PC-3 (cell line): Measurements from ENCODE around the gene SIX2. TPM values are rescaled to one million over a fixed set of nuclear protein-coding genes. Genes with fewer than 3 reads are reported as not detected.

ENCODE experiments used
- ATAC-seq: fragments of 200-7000 bp; cut with Tn5 transposase; 2 replicates; pipeline ENCODE4 v1.9.1; 2020; ENCODE audit warnings: mild to moderate bottlenecking, moderate library complexity
- BruUV-seq: library from RNA; stranded (reverse); fragments of 400-500 nt; replicated peaks from 2 replicates; lab custom pipeline; 2021; lab: Mats Ljungman, UMichigan
- CTCF ChIA-PET: fragments of 300-600 bp; sonication (Branson Sonifier 250); formaldehyde crosslinking; loops from one replicate; lab custom pipeline; 2022; ENCODE audit warnings: antibody characterized with exemption; lab: Charles Lee
- POLR2A ChIA-PET: fragments of 300-600 bp; sonication (Branson Sonifier 250); formaldehyde crosslinking; loops from one replicate; lab custom pipeline; 2022; ENCODE audit warnings: antibody characterized with exemption; ENCODE audit not compliant: unreplicated experiment; lab: Charles Lee
- DNase-seq: peaks from one replicate; pipeline ENCODE4 v3.0.0-alpha.2; 2015
- H2AFZ ChIP-seq: fragments of 300-600 bp; sonication (generic); 2 replicates; pipeline ENCODE4 v1.6.0; 2016; ENCODE audit warnings: antibody characterized with exemption, low read length
- H3F3A ChIP-seq: fragments of 300-600 bp; sonication (generic); one replicate; pipeline ENCODE4 v1.6.0; 2017; ENCODE audit warnings: antibody characterized with exemption, low read length, control low read depth, mild to moderate bottlenecking; ENCODE audit not compliant: unreplicated experiment
- H3K27ac ChIP-seq: fragments of 300-600 bp; sonication (generic); 2 replicates; pipeline ENCODE4 v1.5.1; 2016; ENCODE audit warnings: mild to moderate bottlenecking, low read length
- H3K27me3 ChIP-seq: fragments of 300-600 bp; sonication (generic); 2 replicates; pipeline ENCODE4 v1.6.1; 2016; ENCODE audit warnings: low read length, mixed read lengths
- H3K36me3 ChIP-seq: fragments of 300-600 bp; sonication (generic); 2 replicates; pipeline ENCODE4 v1.6.1; 2016; ENCODE audit warnings: low read depth, mixed run types, low read length, mixed read lengths
- H3K4me1 ChIP-seq: fragments of 300-600 bp; sonication (generic); 2 replicates; pipeline ENCODE4 v1.5.1; 2016; ENCODE audit warnings: low read length; ENCODE audit not compliant: insufficient read depth
- H3K4me2 ChIP-seq: fragments of 300-600 bp; sonication (generic); 2 replicates; pipeline ENCODE4 v1.6.0; 2016; ENCODE audit warnings: low read length
- H3K4me3 ChIP-seq: fragments of 300-600 bp; sonication (generic); 2 replicates; pipeline ENCODE4 v1.5.1; 2016; ENCODE audit warnings: mild to moderate bottlenecking, low read length, mixed read lengths
- H3K79me2 ChIP-seq: fragments of 300-600 bp; sonication (generic); 2 replicates; pipeline ENCODE4 v1.6.1; 2017; ENCODE audit warnings: low read length, mixed read lengths
- H3K9ac ChIP-seq: fragments of 300-600 bp; sonication (generic); 2 replicates; pipeline ENCODE4 v1.6.0; 2016; ENCODE audit warnings: mild to moderate bottlenecking, low read length
- H3K9me2 ChIP-seq: fragments of 300-600 bp; sonication (generic); replicated peaks from 2 replicates; pipeline ENCODE4 v1.6.1; 2016; ENCODE audit warnings: mixed run types, low read length, mixed read lengths
- H3K9me3 ChIP-seq: fragments of 300-600 bp; sonication (generic); 2 replicates; pipeline ENCODE4 v1.6.1; 2016; ENCODE audit warnings: low read length, mixed read lengths
- H4K20me1 ChIP-seq: fragments of 300-600 bp; sonication (generic); 2 replicates; pipeline ENCODE4 v1.6.1; 2016; ENCODE audit warnings: low read length, mixed read lengths
- CTCF ChIP-seq: fragments of 300-600 bp; sonication (generic); conservative IDR thresholded peaks from 2 replicates; pipeline ENCODE4 v1.5.1; 2017; ENCODE audit warnings: antibody characterized with exemption, low read depth, mild to moderate bottlenecking, low read length
- EZH2 ChIP-seq: fragments of 300-600 bp; sonication (generic); IDR thresholded peaks from one replicate; pipeline ENCODE4 v1.6.1; 2017; ENCODE audit warnings: antibody characterized with exemption, mild to moderate bottlenecking, low read length; ENCODE audit not compliant: unreplicated experiment
- EZH2phosphoT487 ChIP-seq: fragments of 300-600 bp; sonication (generic); IDR thresholded peaks from 2 replicates; pipeline ENCODE4 v1.6.1; 2018; ENCODE audit warnings: mild to moderate bottlenecking, antibody characterized with exemption, low read length, borderline replicate concordance
- intact Hi-C: fragments of 100-400 bp; cut with micrococcal nuclease; formaldehyde crosslinking; loops from 2 replicates; pipeline ENCODE4 v1.9.0; 2023
- total RNA-seq: library from RNA; depleted of rRNA; stranded (reverse); fragments of >200 nt; gene quantifications from 2 replicates; pipeline ENCODE4 v1.2.3, GENCODE V29; 2014

The SIX2 gene
- total RNA-seq, 1 experiment from 2014 or later, result 27.9 TPM

GRCh38 chr2:44970846-44971450 is 38.3 kb downstream of the SIX2 start:
- Histone ChIP-seq H3K27me3 (no peaks in the 10 kb centered on the region), H2AFZ (no peak overlapping the region), H3K36me3 (no peaks in the 10 kb centered on the region), H3F3A (no peaks in the 10 kb centered on the region), H3K4me3 (no peak overlapping the region), H3K9me3 (no peaks in the 10 kb centered on the region), H3K4me2 (no peak overlapping the region), H3K79me2 (no peaks in the 10 kb centered on the region), H3K4me1 (0 out of 2 replicates have a peak, but pooled peaks cover 3% of the 10 kb centered on the region), H3K9me2 (no peaks in the 10 kb centered on the region), H3K9ac (no peak overlapping the region), H3K27ac (no peak overlapping the region), H4K20me1 (no peaks in the 10 kb centered on the region)
- TF ChIP-seq EZH2, result no peak
- no peak for TF ChIP-seq CTCF
- no peak for TF ChIP-seq EZH2phosphoT487
- BruUV-seq, result no TSS peak
- intact Hi-C loops, result no loop called here
- CTCF ChIA-PET, result no interaction called here
- POLR2A ChIA-PET, result no interaction called here
- ATAC-seq (no peak), DNase-seq (no peak)

DNA sequence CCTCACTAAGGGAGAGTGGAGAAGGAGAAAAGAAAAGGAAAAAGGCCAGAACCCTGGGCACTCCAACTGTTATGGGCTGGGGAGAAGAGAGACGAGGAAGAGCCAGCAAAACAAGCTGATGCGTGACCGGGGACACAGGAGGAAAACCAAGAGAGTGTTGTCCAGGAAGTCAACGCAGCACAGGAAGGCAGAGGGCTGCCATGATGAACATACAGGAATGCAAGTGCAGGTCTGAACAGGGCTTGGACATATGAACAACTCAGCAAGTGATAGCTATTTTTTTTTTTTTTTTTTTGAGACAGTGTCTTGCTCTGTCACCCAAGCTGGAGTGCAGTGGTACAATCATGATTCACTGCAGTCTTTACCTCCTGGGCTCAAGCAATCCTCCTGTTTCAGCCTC is 39.3 kb downstream of the SIX2 start:
- no peaks in the 10 kb centered on the region for H3K79me2 ChIP-seq
- H2AFZ ChIP-seq, result no peak overlapping the region
- H3K4me1 ChIP-seq, result 0 out of 2 replicates have a peak, but pooled peaks cover 3% of the 10 kb centered on the region
- no peak overlapping the region for H3K27ac ChIP-seq
- H3K9ac ChIP-seq, result no peak overlapping the region
- CTCF ChIA-PET, result no interaction called here
- no peaks in the 10 kb centered on the region for H3K36me3 ChIP-seq
- no peaks in the 10 kb centered on the region for H3K9me3 ChIP-seq
- no peaks in the 10 kb centered on the region for H3F3A ChIP-seq
- TF ChIP-seq CTCF (no peak), EZH2 (no peak), EZH2phosphoT487 (no peak)
- H3K4me3 ChIP-seq, result no peak overlapping the region
- no TSS peak for BruUV-seq
- intact Hi-C loops, result no loop called here
- DNase-seq, result no peak
- H3K27me3 ChIP-seq, result no peaks in the 10 kb centered on the region
- H3K4me2 ChIP-seq, result no peak overlapping the region
- H4K20me1 ChIP-seq, result no peaks in the 10 kb centered on the region
- H3K9me2 ChIP-seq, result no peaks in the 10 kb centered on the region
- POLR2A ChIA-PET, result no interaction called here
- ATAC-seq, result no peak

DNA sequence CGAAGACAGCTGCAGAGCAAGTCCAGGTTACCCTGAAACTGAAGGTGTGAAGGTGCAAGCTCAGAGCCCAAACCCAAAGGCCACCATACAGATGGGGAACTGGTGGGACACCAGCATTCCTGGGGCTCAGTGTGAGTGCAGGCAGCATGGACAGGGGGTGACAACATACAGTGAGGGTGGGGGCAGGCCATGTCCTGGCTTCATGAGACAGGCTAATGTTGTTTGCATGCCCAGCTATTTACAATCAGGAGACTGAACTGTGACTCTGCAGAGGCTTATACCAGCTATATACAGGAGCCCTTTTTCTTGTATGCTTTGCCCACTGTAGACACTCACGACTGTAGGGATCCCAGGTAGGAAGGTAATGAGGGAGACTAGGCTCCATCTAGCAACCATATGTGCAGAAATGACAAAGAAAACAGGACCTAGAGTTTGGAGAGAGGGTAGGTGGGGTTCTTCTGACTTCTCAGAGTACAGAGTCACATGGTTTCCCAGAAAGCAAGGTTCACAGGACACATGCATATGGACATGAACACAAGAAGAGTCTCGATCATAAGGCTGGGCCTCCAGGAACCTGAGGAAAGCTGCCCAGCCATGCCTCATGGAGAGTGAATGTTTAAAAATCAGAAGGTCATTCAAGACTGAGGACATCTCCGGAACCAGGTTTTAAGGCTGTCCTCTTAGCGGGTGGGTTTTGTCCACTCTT is 41.4 kb downstream of the SIX2 start:
- H3K9me2 ChIP-seq, result no peaks in the 10 kb centered on the region
- ATAC-seq, result no peak
- intact Hi-C loops, result no loop called here
- H3K4me1 ChIP-seq, result no peaks in the 10 kb centered on the region
- no peak overlapping the region for H3K9ac ChIP-seq
- TF ChIP-seq EZH2phosphoT487 (no peak), CTCF (no peak), EZH2 (no peak)
- no peaks in the 10 kb centered on the region for H3K79me2 ChIP-seq
- no peak overlapping the region for H3K27ac ChIP-seq
- no peak for DNase-seq
- no peaks in the 10 kb centered on the region for H3K27me3 ChIP-seq
- POLR2A ChIA-PET, result no interaction called here
- H2AFZ ChIP-seq, result no peak overlapping the region
- CTCF ChIA-PET, result no interaction called here
- no peaks in the 10 kb centered on the region for H3F3A ChIP-seq
- BruUV-seq, result no TSS peak
- no peaks in the 10 kb centered on the region for H4K20me1 ChIP-seq
- no peaks in the 10 kb centered on the region for H3K9me3 ChIP-seq
- no peak overlapping the region for H3K4me2 ChIP-seq
- H3K36me3 ChIP-seq, result no peaks in the 10 kb centered on the region
- H3K4me3 ChIP-seq, result no peak overlapping the region
